H1 (cell line): Measurements from ENCODE around the gene SAG. TPM values are rescaled to one million over a fixed set of nuclear protein-coding genes. Genes with fewer than 3 reads are reported as not detected.

Experiments
- CTCF ChIA-PET: fragments of 300-600 bp; sonication (Branson Sonifier 250); formaldehyde crosslinking; loops from one replicate; lab custom pipeline; 2021; ENCODE audit not compliant: partially characterized antibody; lab: Charles Lee
- POLR2A ChIA-PET: fragments of 300-600 bp; sonication (Branson Sonifier 250); formaldehyde crosslinking; loops from one replicate; lab custom pipeline; 2021; ENCODE audit warnings: inconsistent platforms; ENCODE audit not compliant: partially characterized antibody; lab: Charles Lee
- DNase-seq, 2 experiments: peaks; one replicate each; pipeline versions ENCODE4 v3.0.0 to v3.0.0-alpha.2; 2010 to 2022; ENCODE audit warnings: low spot score in 2 of 2, low read depth in 1 of 2, mixed read lengths in 1 of 2
- FAIRE-seq: peaks from 2 replicates; lab custom pipeline; 2011; peaks lifted over from hg19 to GRCh38; lab: Jason Lieb, UNC
- H2AFZ ChIP-seq: 2 replicates; pipeline ENCODE4 v1.8.1; 2012; ENCODE audit warnings: low read length, inconsistent platforms
- H2AK5ac ChIP-seq: 2 replicates; pipeline ENCODE4 v1.6.1; 2013; ENCODE audit warnings: low read depth, low read length
- H2BK120ac ChIP-seq: replicated peaks from 2 replicates; pipeline ENCODE3; 2013; ENCODE audit warnings: low read depth, low read length, inconsistent platforms
- H2BK12ac ChIP-seq: 2 replicates; pipeline ENCODE4 v1.6.1; 2013; ENCODE audit warnings: low read depth, low read length
- H2BK15ac ChIP-seq: 2 replicates; pipeline ENCODE4 v1.6.1; 2013; ENCODE audit warnings: low read length
- H2BK20ac ChIP-seq: 2 replicates; pipeline ENCODE4 v1.6.1; 2013; ENCODE audit warnings: low read length
- H2BK5ac ChIP-seq: 2 replicates; pipeline ENCODE4 v1.6.1; 2013; ENCODE audit warnings: low read depth, low read length
- H3K14ac ChIP-seq: 2 replicates; pipeline ENCODE4 v1.6.1; 2013; ENCODE audit warnings: inconsistent platforms; ENCODE audit not compliant: insufficient read length
- H3K18ac ChIP-seq: 2 replicates; pipeline ENCODE4 v1.6.1; 2013; ENCODE audit warnings: low read length; ENCODE audit errors: extremely low read depth
- H3K23ac ChIP-seq: 2 replicates; pipeline ENCODE4 v1.6.1; 2013; ENCODE audit warnings: inconsistent platforms; ENCODE audit not compliant: insufficient read length
- H3K23me2 ChIP-seq: 2 replicates; pipeline ENCODE4 v1.6.1; 2013; ENCODE audit warnings: low read depth, low read length
- H3K27ac ChIP-seq: 2 replicates; pipeline ENCODE4 v1.6.1; 2011; ENCODE audit warnings: low read depth, low read length, inconsistent platforms
- H3K27me3 ChIP-seq, 4 experiments: replicated peaks in 1 of 4; 1 replicate in 1 of 4; 2 replicates in 3 of 4; pipeline versions ENCODE4 v1.6.1 to v1.8.1; 2011 to 2013; ENCODE audit warnings: low read length in 3 of 4, mild to moderate bottlenecking in 3 of 4, inconsistent platforms in 2 of 4, mixed read lengths in 2 of 4, moderate library complexity in 1 of 4; ENCODE audit not compliant: control insufficient read depth in 3 of 4, insufficient read depth in 3 of 4; ENCODE audit errors: extremely low read depth in 1 of 4
- H3K36me3 ChIP-seq, 4 experiments: 2 replicates each; pipeline versions ENCODE4 v1.6.1 to v1.8.1; 2011 to 2013; ENCODE audit warnings: mild to moderate bottlenecking in 4 of 4, low read length in 3 of 4, moderate library complexity in 2 of 4, control low read depth in 1 of 4, inconsistent platforms in 1 of 4; ENCODE audit not compliant: insufficient read depth in 4 of 4, control insufficient read depth in 2 of 4
- H3K4ac ChIP-seq: replicated peaks from 2 replicates; pipeline ENCODE3; 2013; ENCODE audit warnings: low read length, low read depth, mixed read lengths, inconsistent platforms; ENCODE audit not compliant: insufficient read length
- H3K4me1 ChIP-seq, 4 experiments: replicated peaks in 1 of 4; 1 replicate in 1 of 4; 2 replicates in 3 of 4; pipeline versions ENCODE4 v1.6.1 to v1.8.1; 2011 to 2013; ENCODE audit warnings: low read length in 3 of 4, inconsistent platforms in 2 of 4, mixed read lengths in 1 of 4; ENCODE audit not compliant: insufficient read depth in 4 of 4, control insufficient read depth in 3 of 4
- H3K4me2 ChIP-seq, 2 experiments: 2 replicates each; pipeline versions ENCODE4 v1.6.1 to v1.8.1; 2011 to 2013; ENCODE audit warnings: low read depth in 2 of 2, low read length in 2 of 2, control low read depth in 1 of 2, inconsistent platforms in 1 of 2, mild to moderate bottlenecking in 1 of 2; ENCODE audit not compliant: insufficient read depth in 1 of 2
- H3K4me3 ChIP-seq, 4 experiments: fragments of 200-600, 300-600 bp in 1 of 4; sonication (generic), shearing (Covaris generic), sonication (Bioruptor Twin) in 1 of 4; 2 replicates each; pipeline versions ENCODE4 v1.5.1 to v1.8.1; 2011 to 2016; ENCODE audit warnings: low read length in 4 of 4, low read depth in 3 of 4, control low read depth in 2 of 4, inconsistent platforms in 2 of 4, mild to moderate bottlenecking in 2 of 4, mixed read lengths in 1 of 4, moderate library complexity in 1 of 4; ENCODE audit not compliant: insufficient read depth in 2 of 4; ENCODE audit errors: extremely low read depth in 1 of 4
- H3K56ac ChIP-seq: replicated peaks from 2 replicates; pipeline ENCODE3; 2013; ENCODE audit warnings: low read depth, mild to moderate bottlenecking, mixed read lengths, low read length, inconsistent platforms; ENCODE audit not compliant: insufficient read length
- H3K79me1 ChIP-seq: 2 replicates; pipeline ENCODE4 v1.6.1; 2013; ENCODE audit warnings: low read depth, low read length, control low read depth
- H3K79me2 ChIP-seq, 2 experiments: 2 replicates each; pipeline versions ENCODE4 v1.6.1 to v1.8.1; 2012 to 2013; ENCODE audit warnings: low read length in 2 of 2, mild to moderate bottlenecking in 2 of 2, inconsistent platforms in 1 of 2; ENCODE audit not compliant: insufficient read depth in 2 of 2, control insufficient read depth in 1 of 2
- H3K9ac ChIP-seq, 4 experiments: replicated peaks in 1 of 4; 1 replicate in 1 of 4; 2 replicates in 3 of 4; pipeline versions ENCODE4 v1.6.1 to v1.8.1; 2011 to 2013; ENCODE audit warnings: low read depth in 3 of 4, low read length in 3 of 4, control low read depth in 2 of 4, mild to moderate bottlenecking in 2 of 4, moderate library complexity in 2 of 4, inconsistent platforms in 1 of 4; ENCODE audit errors: extremely low read depth in 1 of 4
- H3K9me3 ChIP-seq, 2 experiments: 2 replicates each; pipeline versions ENCODE4 v1.6.1 to v1.8.1; 2012 to 2013; ENCODE audit warnings: mild to moderate bottlenecking in 2 of 2, moderate library complexity in 2 of 2, control low read depth in 1 of 2, inconsistent platforms in 1 of 2, low read depth in 1 of 2, low read length in 1 of 2, mixed read lengths in 1 of 2; ENCODE audit not compliant: insufficient read depth in 2 of 2
- H4K20me1 ChIP-seq, 2 experiments: replicated peaks in 1 of 2; 2 replicates each; pipeline versions ENCODE3 to v1.8.1; 2011 to 2013; ENCODE audit warnings: inconsistent platforms in 2 of 2, low read length in 2 of 2, mild to moderate bottlenecking in 1 of 2; ENCODE audit not compliant: insufficient read depth in 2 of 2, control insufficient read depth in 1 of 2
- H4K5ac ChIP-seq: 2 replicates; pipeline ENCODE4 v1.6.1; 2013; ENCODE audit warnings: low read length, low read depth, mixed read lengths, inconsistent platforms; ENCODE audit not compliant: insufficient read length
- H4K8ac ChIP-seq: 2 replicates; pipeline ENCODE4 v1.8.0; 2013; ENCODE audit warnings: mild to moderate bottlenecking, moderate library complexity, low read length, inconsistent platforms; ENCODE audit not compliant: insufficient read depth; ENCODE audit errors: extremely low read depth
- H4K91ac ChIP-seq: replicated peaks from 2 replicates; pipeline ENCODE3; 2013; ENCODE audit warnings: low read length, mixed read lengths, inconsistent platforms; ENCODE audit not compliant: insufficient read length
- ASH2L ChIP-seq: fragments of 200-600, 300-600 bp; sonication (generic); IDR thresholded peaks from one replicate; pipeline ENCODE4 v1.7.1; 2017; ENCODE audit warnings: low read length
- CHD2 ChIP-seq: IDR thresholded peaks from 2 replicates; pipeline ENCODE4 v1.6.1; 2012; ENCODE audit warnings: low read length, improper control_type of control experiment
- JUN ChIP-seq: IDR thresholded peaks from 2 replicates; pipeline ENCODE4 v1.6.1; 2011; ENCODE audit warnings: low read depth, mild to moderate bottlenecking, improper control_type of control experiment, low read length
- KDM4A ChIP-seq: IDR thresholded peaks from one replicate; pipeline ENCODE4 v1.7.1; 2012; ENCODE audit warnings: low read depth, mild to moderate bottlenecking, moderate library complexity, low read length, inconsistent platforms; ENCODE audit not compliant: severe bottlenecking
- RBBP5 ChIP-seq: IDR thresholded peaks from 2 replicates; pipeline ENCODE4 v1.7.1; 2012; ENCODE audit warnings: low read depth, mild to moderate bottlenecking, inconsistent platforms, low read length, moderate library complexity, borderline replicate concordance
- SUZ12 ChIP-seq: fragments of 200-600 bp; sonication (generic); IDR thresholded peaks from 2 replicates; pipeline ENCODE4 v1.6.1; 2012; ENCODE audit warnings: mild to moderate bottlenecking, inconsistent platforms, low read length, moderate library complexity, mixed read lengths
- WGBS, 2 experiments: shearing (Covaris generic) in 1 of 2; methylation state at CpG; one replicate each; pipeline versions ENCODE4 v1.1.6 to v1.1.7; 2013 to 2015; ENCODE audit warnings: low lambda C conversion rate in 2 of 2, mixed read lengths in 2 of 2, inconsistent platforms in 1 of 2, low coverage in 1 of 2, missing lambda C conversion rate in 1 of 2; ENCODE audit not compliant: insufficient replicate concordance in 2 of 2, insufficient coverage in 1 of 2, insufficient read length in 1 of 2; ENCODE audit errors: extremely low coverage in 1 of 2, missing lambda C conversion rate in 1 of 2; 5-methylcytosine and 5-hydroxymethylcytosine counted together
- polyA plus RNA-seq, 7 experiments: library from polyadenylated mRNA; depleted of rRNA in 3 of 7; stranded (reverse) in 5 of 7; unstranded in 2 of 7; fragments of >200 nt in 5 of 7; fragments of 200-250 nt in 2 of 7; gene quantifications; 1 replicate in 5 of 7; 2 replicates in 1 of 7; 4 replicates in 1 of 7; pipeline versions ENCODE4 v1.2.1 to v1.2.3, GENCODE V29; 2011 to 2013; ENCODE audit warnings: missing spikeins in 2 of 7, mixed read lengths in 2 of 7
- total RNA-seq: library from RNA; stranded (reverse); fragmentation: NEBNext Ultra II Directional; extraction: Animal tissue kit (Norgen Biotek cat#: 25700); gene quantifications from 2 replicates; pipeline ENCODE4 v1.2.1, GENCODE V29; 2021

SAG gene
- total and polyA plus RNA-seq, 2 of the 8 experiments (the other 6 are each of a cell fraction or from before 2014, with no cell fraction given) = not detected

DNA sequence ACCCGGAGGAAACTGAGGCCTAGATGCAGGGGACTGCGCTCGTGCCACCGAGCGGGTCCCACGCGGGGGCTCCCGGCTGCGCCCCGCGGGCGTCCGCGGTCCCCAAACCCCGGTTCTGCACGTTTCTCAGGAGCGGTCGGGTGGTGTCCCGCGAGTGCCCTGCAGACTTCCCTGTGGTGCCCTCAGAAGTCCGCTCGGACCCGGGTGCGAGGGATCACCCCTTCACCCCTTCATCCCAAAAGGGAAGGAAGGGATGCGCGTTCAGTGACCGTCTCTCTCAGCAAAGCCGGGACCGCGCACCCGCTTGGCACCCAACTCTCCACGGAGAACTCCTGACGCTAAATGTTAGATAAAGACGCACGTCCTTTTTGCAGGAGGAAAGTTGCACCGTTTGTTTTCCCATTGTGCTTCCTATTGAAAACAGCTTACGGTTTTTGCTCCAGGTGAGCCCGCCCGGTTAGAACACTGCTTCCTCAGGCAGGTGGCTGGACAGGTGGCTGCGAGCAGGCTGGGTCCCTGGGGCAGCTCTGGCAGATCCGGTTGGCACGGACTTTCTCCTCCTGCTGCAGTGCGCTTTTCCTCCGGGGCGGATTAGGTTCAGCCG lies 47.5 kb downstream of the SAG start:
- FAIRE-seq = no peak
- peak in 1 of 2 experiments; percentile 64 for DNase-seq
- 12% methylated on average over 18 of the region's 46 CpGs; no CpG with 5 or more reads in 1 of the 2 experiments for WGBS, 2 experiments
- H3K27me3 ChIP-seq = peaks cover 0 to 28% (median 15%) of the 10 kb centered on the region in 4 experiments; a peak in 5 of 7 replicates
- peaks cover 0 to 7% of the 10 kb centered on the region in 2 experiments; a peak in 1 of 4 replicates for H3K9me3 ChIP-seq
- POLR2A ChIA-PET = interaction anchor here (0.8 to 1.8 kb wide), 2 partner anchors 11 to 13 kb away, joined by 3 to 6 read pairs; no protein-coding TSS in a partner anchor
- H4K20me1 ChIP-seq = peaks cover 8 to 15% of the 10 kb centered on the region in 2 experiments
- H3K4me1 ChIP-seq = peaks cover 0 to 5% (median 4%) of the 10 kb centered on the region in 4 experiments; a peak in 4 of 7 replicates
- H3K23me2 ChIP-seq = peaks cover 11% of the 10 kb centered on the region
- H3K36me3 ChIP-seq = no peaks in the 10 kb centered on the region
- H2BK20ac ChIP-seq = no peak overlapping the region
- H3K4me2 ChIP-seq = peak overlapping the region; percentile 74 to 82
- no peak overlapping the region for H3K14ac ChIP-seq
- H2AFZ ChIP-seq = peak overlapping the region; percentile 48; the same call in 1 of the 2 replicates
- no peak overlapping the region for H2AK5ac ChIP-seq
- H2BK5ac ChIP-seq = no peak overlapping the region
- CTCF ChIA-PET = interaction anchor here (0.6 to 2.9 kb wide), 5 partner anchors 12 to 93 kb away, joined by 3 to 11 read pairs (median 4); no protein-coding TSS in a partner anchor
- H3K27ac ChIP-seq = no peak overlapping the region
- no peak overlapping the region for H2BK12ac ChIP-seq
- H3K18ac ChIP-seq = no peak overlapping the region; the same call in 1 of the 2 replicates
- no peak overlapping the region for H2BK120ac ChIP-seq
- peaks cover 3% of the 10 kb centered on the region; the same call in 1 of the 2 replicates for H3K79me1 ChIP-seq
- H3K4ac ChIP-seq = no peak overlapping the region
- no peak overlapping the region for H3K56ac ChIP-seq
- peak overlapping the region; percentile 53 to 90 (median 72) for H3K4me3 ChIP-seq
- no peak overlapping the region for H3K23ac ChIP-seq
- H3K9ac ChIP-seq = peak overlapping the region in 1 of 4 experiments; percentile 90; a peak in 2 of 7 replicates
- TF ChIP-seq RBBP5 = 0 out of 2 replicates have a peak, but pooled peaks have one; percentile 27
- peak; percentile 69 for TF ChIP-seq ASH2L
- no peak for TF ChIP-seq JUN
- no peak for TF ChIP-seq CHD2
- 0 out of 2 replicates have a peak, but pooled peaks have one; percentile 12 for TF ChIP-seq SUZ12
- peak; percentile 63 for TF ChIP-seq KDM4A
- TF ChIP-seq, all 59 proteins: peak for 4
- Histone ChIP-seq H3K79me2 (peaks cover 0 to 29% of the 10 kb centered on the region in 2 experiments; a peak in 2 of 4 replicates), H4K8ac (no peak overlapping the region), H2BK15ac (no peak overlapping the region), H4K5ac (no peak overlapping the region), H4K91ac (no peak overlapping the region)
